HG02623 (cell line): ENCODE measurements around the gene PTK6.
"Not testable (repeated sequence)": the region's sequence is repeated elsewhere in the genome, so short reads cannot be mapped to it uniquely, and the experiment has no call there.

Experiments used
- ATAC-seq: cut with Tn5 transposase; IDR thresholded peaks from one replicate; pipeline ENCODE4 v1.9.1; 2021; ENCODE audit warnings: moderate library complexity; ENCODE audit not compliant: unreplicated experiment

Gene PTK6

DNA sequence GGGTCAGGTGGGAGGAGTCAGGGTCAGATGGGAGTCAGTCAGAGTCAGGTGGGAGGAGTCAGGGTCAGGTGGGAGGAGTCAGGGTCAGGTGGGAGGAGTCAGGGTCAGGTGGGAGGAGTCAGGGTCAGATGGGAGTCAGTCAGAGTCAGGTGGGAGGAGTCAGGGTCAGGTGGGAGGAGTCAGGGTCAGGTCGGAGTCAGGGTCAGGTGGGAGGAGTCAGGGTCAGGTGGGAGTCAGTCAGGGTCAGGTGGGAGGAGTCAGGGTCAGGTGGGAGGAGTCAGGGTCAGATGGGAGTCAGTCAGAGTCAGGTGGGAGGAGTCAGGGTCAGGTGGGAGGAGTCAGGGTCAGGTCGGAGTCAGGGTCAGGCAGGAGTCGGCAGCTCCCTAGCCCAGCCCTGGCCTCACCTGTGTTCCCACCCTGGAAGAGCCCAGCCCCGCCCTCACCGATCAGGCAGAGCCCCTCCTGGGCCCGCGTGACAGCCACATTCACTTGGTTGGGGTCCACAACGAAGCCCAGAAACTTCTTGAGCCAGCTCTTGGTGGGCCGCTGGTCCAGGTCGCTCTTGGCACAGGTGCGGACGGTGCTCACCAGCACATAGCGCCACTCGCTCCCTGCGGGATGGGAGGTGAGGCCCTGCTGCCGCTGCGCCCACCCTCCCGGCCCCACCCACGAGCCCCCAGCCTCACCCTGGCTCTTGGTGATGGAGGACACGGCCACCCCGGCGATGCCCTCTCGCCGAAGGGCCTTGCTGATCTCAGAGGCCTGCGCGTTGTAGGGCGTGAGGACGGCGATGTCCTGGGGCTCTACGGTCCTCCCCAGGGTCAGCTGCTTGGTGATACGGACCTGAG lies 22.5 kb upstream of the PTK6 start:
- not testable (repeated sequence) for ATAC-seq

DNA sequence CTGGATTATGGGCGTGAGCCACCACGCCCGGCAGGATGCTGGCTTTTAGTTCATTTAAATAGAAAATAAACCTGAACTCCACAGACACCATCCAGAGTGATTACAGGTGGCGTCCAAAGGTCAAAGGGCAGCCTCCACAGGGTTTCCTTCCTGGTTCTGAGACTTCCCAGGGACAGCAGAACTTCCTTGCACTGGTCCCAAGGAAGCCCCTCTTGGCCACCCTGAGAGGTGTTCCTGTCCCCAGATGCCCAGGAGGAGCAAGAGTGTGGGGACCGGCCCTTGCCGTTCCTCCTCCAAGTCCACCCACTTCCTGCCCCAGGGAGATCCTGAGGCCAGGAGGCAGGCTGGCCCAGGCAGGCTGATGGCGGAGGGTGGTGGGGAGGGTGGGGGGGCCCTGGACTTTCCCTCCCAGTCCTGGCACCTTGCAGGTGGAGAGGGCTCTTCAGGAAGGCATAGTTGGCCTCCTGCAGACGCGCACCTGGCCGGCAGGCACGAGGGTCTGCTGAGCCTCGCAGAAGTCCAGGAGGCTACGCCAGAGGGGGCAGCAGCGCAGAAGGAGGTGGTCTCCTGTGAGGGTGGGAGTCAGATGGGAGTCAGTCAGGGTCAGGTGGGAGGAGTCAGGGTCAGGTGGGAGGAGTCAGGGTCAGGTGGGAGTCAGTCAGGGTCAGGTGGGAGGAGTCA lies 21.8 kb upstream of the PTK6 start:
- ATAC-seq: no peak

DNA sequence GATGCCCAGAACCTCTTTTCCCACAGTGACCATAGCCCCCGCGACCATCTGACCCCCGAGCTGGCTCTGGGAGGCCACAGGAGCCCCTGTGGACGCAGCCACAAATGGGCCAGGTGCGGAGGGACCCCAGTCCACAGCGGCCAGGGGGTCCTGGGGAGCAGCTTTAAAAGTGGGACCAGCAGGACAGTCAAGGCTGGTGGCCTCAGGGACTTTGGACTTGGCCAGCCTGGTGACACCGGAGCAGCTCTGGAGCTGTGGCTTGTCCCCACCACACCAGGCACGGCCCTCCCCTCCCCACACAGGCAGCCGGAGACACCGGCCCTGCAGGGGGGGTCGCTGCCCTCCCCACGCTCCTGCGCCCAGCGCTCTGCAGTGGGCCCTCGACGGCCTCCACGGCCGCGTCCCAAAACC lies 20.3 kb upstream of the PTK6 start:
- ATAC-seq: no peak

DNA sequence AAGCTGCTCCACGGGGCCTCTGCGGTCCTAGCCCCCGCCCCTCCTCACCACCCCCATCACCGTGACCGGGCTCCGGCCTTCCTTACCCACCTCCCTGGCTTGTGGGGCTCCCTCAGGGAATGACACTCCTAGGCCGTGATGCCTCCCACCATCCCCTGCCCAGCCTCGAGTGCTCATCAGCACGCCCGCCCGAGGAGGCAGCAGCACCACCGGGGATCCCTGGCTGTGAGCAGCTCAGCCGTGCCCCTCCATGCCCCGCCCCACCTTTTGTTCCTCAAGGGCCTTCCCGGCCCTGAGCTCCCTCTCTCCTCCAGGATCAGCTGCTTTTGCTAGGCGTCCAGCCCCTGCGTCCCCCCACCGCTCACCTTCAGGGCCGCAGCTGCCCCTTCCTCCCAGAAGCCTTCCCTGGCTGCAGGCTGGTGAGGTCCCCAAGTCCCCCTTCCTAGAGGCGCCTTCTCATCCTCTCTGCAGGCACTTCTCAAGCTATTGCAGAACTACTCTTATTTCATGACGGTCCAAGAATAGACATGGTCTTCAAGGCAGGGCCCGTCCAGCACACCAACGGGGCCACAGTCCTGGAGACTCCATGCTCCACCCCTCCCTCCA lies 19.8 kb upstream of the PTK6 start:
- no peak for ATAC-seq

DNA sequence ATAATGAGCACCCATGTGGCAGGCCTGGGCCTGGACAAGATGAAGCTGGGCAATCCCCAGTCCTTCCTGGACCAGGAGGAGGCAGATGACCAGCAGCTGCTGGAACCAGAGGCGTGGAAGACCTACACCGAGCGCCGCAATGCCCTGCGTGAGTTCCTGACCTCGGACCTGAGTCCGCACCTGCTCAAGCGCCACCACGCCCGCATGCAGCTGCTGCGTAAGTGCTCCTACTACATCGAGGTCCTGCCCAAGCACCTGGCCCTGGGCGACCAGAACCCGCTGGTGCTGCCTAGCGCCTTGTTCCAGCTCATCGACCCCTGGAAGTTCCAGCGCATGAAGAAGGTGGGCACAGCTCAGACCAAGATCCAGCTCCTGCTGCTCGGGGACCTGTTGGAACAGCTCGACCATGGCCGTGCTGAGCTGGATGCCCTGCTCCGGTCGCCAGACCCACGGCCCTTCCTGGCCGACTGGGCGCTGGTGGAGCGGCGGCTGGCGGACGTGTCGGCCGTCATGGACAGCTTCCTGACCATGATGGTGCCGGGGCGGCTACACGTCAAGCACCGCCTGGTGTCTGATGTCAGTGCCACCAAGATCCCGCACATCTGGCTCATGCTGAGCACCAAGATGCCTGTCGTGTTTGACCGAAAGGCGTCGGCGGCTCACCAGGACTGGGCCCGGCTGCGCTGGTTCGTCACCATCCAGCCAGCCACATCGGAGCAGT lies 18.6 kb upstream of the PTK6 start:
- no peak for ATAC-seq

DNA sequence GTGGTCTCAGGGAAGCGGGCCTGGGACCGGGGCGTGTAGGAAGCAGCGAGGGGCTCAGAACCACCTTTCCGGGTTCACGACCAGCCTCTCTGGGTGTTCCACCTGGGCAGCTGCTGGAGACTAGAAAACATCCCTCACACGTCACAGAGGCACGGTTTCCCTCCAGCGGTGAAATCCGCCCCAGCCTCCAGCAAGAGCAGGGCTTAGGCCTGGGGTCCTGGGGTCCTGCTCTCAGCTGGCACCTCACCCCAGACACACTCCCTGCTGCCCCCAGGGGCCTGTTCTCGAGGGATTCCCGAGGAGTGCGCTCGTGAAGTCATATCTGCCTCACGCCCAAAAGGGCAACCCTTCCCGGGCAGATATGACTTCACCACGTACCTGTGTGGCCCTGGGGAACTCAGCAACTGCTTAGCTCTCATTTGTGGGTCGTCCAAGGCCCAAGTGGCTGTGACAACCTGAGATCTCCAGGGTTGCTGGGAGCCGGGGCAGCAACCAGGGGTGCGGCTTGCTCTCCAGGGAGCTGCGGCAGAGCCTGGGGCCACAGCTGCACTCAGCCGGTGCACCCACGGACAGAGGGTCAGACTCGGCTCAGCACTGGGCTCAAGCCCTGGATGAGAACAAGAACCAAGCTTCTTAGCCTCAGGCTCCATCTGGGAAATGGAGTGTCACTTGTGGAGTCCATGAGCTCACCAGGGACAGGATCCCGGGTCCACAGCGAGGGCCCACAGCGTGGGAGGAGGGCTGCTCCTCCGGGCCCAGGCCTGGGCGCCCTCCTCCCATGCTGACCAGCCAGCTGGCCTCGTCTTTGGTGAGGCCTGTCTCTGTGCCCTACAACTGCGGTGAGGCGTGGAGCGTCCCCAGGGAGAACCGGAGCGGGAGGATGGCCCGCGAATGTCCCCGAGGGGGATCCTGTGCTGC lies 17.4 kb upstream of the PTK6 start:
- no peak for ATAC-seq

DNA sequence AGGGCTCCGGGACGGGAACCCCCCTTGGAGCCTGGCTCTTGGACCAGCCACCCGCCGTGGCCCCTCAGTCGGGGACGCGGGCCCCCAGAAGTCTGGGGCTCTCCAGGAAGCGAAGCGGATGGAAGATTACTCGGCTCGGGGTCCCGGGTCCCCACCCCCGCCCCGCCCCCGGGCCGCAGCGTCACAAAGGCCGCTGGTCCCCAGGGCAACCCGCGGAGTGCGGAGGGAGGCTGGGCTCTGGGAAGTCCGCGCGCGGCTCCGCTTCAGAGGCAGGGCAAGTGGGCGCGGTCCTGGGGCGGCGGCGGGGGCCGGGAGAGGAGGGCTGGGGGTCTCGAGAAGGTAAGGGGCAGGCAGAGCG lies 16.7 kb upstream of the PTK6 start, which contains the start of gene FNDC11:
FNDC11 (plus strand) TSS at position 227 of the 358 bp plus-strand sequence. CDS start 1,505 bp downstream, outside the sequence.
- no peak for ATAC-seq

DNA sequence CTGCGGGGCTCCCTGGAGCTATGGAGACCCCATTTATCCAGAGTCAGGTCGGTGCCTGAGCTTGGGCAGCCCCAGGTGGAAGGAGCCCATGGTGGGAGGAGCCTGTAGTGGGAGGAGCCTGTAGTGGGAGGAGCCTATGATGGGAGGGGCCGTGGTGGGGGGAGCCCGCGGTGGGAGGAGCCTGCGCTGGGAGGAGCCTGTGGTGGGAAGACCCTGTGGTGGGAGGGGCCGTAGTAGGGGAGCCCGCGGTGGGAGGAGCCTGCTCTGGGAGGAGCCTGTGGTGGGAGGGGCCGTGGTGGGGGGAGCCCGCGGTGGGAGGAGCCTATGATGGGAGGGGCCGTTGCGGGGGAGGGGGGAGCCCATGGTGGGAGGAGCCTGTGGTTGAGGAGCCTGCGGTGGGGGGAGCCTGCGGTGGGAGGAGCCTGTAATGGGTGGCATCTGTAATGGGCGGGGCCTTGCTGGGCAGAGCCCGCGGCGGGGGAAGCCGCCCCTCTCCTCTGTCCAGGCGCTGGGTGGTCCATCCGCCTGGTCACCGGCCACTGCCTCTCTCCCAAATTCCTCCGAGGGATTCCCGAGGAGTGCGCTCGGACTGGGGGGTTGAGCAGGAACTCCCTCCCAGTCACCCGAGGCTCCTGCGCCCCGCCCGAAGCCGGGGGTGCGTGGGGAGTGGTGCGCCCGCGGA lies 16.2 kb upstream of the PTK6 start:
- no peak for ATAC-seq

DNA sequence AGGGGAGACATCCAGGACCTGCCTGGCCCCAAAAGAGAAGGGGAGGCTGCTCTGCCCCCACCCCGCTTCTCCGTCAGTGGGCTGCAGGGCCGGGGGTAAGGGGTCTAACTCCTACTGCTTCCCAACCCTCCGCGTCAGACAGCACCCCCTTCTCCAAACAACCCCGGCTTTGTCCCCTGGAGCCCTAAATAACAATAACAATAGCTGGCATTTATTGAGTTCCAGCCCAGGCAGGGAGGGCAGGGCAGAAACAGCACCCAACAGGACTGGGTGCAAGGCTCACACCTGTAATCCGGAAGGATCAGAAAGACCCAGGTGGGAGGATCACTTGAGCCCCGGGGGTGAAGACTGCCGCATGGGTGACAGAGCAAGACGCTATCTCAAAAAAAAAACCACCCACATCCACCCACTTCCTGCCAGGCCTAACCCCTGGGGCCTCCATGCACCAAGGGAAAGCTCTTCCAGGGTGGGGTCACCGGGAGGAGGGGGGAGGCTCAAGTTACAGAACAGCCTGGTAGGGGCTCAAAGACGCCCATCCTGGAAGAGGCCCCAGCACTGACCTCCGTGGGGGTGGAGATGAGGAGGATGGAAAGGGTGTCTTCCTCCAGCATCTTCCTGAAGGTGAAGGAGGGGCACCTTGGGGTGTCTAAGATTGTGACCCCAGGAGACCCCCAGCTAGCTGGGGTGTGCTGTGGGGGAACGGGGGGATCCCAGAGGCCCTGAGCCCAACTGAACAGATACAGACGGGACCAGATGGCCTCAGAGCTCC lies 15.5 kb upstream of the PTK6 start:
- no peak for ATAC-seq

DNA sequence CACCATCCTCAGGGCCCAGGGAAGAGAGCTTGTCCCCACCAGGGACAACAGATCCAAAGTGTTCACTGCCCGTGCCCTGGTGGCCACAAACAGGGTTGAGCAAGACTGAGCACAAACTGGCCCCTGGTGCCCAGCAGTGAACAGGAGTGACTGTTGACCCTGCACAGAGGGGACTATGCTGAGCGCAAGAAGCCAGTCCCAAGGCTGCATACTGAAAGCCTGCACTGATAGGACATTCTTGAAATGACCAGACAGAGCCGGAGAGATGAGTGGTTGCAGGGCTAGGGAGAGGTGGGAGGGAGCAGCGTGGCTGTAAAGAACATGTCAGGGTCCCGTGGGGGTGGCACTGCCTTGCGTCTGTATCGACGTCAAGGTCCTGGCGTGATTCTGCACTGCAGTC lies 13.9 kb upstream of the PTK6 start:
- ATAC-seq: no peak

DNA sequence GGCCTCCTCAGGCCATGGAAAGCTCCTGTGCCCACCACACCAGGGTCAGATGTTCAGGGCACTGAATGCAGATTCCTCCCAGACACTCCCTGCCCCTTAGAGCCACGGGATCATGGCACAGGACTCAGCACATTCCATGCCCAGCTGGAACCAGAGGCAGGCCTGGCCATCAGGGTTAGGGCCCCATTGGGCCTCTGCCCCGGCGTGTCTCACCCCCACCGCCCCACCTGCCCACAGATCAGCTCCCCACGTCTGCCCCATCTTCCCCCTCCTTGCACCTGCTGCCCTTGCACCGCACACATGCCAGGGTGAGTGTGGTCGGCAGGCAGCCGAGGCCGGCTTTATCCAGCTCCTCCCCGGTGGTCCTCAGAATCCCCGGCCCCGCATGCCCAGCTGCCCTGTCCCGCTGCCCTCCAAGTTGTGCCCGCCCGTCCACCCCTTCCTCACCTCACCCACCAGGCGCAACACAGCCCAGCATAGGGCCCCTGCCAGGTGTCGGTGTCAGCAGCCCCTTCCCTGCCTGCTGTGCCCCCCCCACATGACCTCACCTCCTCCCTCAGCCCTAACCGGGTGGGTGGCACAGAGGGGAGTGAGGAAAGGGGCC lies 12.6 kb upstream of the PTK6 start:
- no peak for ATAC-seq

DNA sequence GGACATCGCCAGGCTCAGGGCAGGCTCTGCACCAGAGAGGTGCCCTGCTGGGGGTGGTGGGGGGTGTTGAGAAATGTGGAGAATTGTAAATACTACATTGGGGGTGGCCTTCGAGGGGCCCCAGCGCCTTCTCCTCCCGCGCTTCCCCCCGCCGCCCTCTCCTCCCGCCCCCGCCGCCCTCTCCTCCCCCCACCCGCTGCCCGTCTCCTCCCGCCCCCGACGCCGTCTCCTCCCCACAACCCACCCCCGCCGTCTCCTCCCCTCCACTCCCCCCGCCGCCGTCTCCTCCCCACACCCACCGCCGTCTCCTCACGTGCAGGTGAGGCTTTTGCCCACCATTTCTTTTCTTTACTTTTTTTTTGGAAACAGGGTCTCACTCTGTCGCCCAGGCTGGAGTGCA lies 11.8 kb upstream of the PTK6 start:
- no peak for ATAC-seq

DNA sequence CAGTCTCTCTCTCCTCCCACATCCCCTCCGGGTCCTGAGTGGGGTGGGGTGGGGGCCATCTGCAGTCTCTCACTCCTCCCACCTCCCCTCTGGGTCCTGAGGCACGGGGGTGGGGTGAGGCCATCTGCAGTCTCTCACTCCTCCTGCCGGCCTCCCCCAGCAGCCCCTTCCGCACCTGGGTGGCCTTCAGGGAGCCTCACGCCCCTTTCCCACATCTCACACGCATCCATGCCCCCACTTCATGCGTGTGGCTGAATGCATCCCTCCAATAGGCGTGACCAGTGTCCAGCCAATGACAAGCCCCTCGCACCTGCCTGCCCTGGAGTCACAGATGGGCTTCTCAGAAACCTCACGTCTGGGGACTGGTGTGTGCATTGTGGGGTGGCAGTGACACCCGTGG lies 11.4 kb upstream of the PTK6 start:
- no peak for ATAC-seq

DNA sequence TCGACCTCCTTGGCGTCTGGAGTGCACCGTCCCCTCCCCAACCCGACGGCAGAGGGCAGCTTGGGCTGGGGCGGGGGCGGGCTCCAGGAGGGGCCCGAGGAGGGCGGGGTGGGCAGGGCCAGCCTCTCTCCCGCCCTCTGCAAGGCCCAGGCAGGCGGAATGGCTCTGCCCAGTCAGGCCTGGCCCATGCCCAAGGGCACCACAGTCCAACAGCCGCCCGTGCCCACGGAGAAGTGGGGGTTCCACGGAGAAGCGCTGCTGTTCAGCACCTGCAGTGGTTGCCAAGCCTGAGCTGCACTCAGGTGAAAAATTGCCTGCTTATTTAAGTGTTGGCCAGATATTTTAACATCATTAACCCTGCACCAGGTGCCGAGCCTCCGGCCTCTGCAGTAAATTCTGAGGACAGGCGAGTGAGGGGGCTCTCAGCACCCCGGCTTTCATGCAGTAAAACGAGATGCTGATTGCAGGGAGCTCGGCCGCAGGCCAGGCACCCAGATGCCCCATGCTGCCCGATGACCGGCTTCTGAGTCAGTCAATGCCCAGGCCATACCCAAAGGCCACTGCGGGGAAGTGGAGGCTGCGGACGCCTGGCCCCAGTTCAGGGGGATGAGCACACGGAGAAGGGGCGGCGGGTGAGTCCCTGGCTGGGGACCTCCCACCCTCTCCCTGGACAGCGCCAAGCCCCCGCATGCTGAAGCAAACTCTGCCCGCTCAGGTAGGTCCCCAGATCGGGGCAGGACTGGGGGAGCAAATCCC lies 10.7 kb upstream of the PTK6 start, which contains the start of gene SRMS:
SRMS (minus strand) TSS at position 25 of the 756 bp plus-strand sequence. CDS start 286 bp downstream, outside the sequence.
- no peak for ATAC-seq

DNA sequence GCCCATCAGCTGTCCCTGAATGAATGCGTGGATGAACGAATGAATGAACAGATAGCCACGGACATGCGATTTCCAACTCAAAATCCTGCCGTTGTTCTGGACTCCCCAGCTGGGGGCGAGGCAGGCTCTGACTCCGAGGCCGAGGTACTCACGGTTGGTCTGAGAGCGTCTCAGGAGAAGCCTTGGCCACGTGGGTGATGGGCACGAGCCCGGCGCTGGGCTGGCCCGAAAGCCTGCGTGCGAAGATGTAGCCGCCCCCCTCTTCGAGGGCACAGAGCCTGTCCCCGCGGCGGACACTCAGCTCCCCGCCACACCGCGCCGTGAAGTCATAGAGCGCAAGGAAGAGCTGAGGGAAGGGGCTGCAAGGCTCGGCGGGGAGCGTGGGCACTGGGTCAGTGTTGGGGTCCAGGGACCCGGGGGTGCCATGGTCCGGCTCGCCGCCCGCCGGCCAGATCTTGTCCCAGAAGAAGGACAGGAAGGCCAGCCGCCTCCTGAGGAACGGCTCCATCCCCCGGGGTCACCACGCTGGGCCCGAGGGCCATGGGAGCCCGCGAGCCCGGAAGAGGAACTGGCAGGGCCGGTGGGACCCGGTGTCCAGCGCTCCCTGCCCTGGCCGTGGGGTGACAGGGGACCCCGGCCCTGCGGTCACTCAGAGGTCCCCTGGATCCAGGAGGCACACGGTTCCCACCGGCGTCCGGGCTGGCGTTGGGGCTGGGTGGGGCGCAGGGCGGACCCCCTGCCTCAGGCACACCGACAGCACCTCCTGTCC lies 10.0 kb upstream of the PTK6 start:
- no peak for ATAC-seq

DNA sequence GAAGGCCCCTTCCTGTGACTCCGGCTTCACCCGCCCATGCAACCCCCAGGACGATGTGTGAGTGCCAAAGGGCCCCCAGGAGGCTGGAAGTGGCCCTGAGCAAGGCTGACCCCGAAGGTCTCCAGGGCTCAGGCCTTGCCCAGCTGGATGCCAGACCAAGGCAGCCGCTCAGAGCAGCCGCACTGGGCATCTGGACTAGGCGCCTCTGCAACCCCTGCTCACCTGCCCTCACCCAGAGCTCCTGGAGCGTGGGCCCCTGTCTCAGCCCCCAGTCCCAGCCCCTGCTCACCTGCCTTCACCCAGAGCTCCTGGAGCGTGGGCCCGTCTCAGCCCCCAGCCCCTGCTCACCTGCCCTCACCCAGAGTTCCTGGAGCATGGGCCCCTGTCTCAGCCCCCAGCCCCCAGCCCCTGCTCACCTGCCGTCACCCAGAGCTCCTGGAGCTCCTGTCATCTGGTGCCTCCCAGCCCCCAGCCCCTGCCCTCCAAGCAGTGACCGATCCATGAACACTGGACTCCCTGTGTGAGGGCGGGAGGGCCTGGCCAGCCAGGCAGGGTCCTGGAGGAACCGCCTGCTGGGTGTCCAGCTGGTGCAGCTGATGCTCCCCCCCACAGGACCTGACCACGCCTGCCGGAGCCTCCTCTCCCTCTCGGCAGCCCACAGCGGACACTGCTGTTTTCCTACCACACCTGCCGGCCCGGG lies 9.2 kb upstream of the PTK6 start:
- ATAC-seq: no peak
